SJCRH30 (cell line): ENCODE measurements around the gene CNOT10. TPM values are rescaled to one million over a fixed set of nuclear protein-coding genes. Genes with fewer than 3 reads are reported as not detected.
"Not testable (repeated sequence)": the region's sequence is repeated elsewhere in the genome, so short reads cannot be mapped to it uniquely, and the experiment has no call there.

Experiments
- DNase-seq, 2 experiments: peaks; one replicate each; pipeline ENCODE4 v3.0.0-alpha.2; 2015 to 2020
- H3K27ac ChIP-seq: fragments of 250-450 bp; sonication (Bioruptor Pico); 2 replicates; pipeline ENCODE4 v1.5.1; 2020; ENCODE audit warnings: mild to moderate bottlenecking, moderate library complexity
- H3K27me3 ChIP-seq: fragments of 250-450 bp; sonication (Bioruptor Pico); 2 replicates; pipeline ENCODE4 v1.5.1; 2020; ENCODE audit warnings: mild to moderate bottlenecking, moderate library complexity
- H3K36me3 ChIP-seq: fragments of 250-450 bp; sonication (Bioruptor Pico); 2 replicates; pipeline ENCODE4 v1.5.1; 2020; ENCODE audit warnings: mild to moderate bottlenecking, moderate library complexity
- H3K4me1 ChIP-seq: fragments of 250-450 bp; sonication (Bioruptor Pico); 2 replicates; pipeline ENCODE4 v1.5.1; 2020; ENCODE audit warnings: mild to moderate bottlenecking, moderate library complexity
- H3K4me3 ChIP-seq: fragments of 250-450 bp; sonication (Bioruptor Pico); 2 replicates; pipeline ENCODE4 v1.5.1; 2020; ENCODE audit warnings: mild to moderate bottlenecking, moderate library complexity
- H3K9me3 ChIP-seq: fragments of 250-450 bp; sonication (Bioruptor Pico); replicated peaks from 2 replicates; pipeline ENCODE4 v1.5.1; 2020; ENCODE audit warnings: mild to moderate bottlenecking, moderate library complexity
- total RNA-seq: library from RNA; depleted of rRNA; stranded (reverse); fragments of >200 nt; shearing (Covaris generic); gene quantifications from 2 replicates; pipeline ENCODE4 v1.2.3, GENCODE V29; 2014; rRNA removed

The CNOT10 gene
- total RNA-seq, result 23.2 and 23.9 TPM in 2 replicates

- peaks cover 4% of the 10 kb centered on the region; the same call in 1 of the 2 replicates for H3K36me3 ChIP-seq
- H3K4me3 ChIP-seq, result peak within 1 kb of the TSS; percentile 71
- H3K27me3 ChIP-seq, result no peaks in the 10 kb centered on the region
- peak within 1 kb of the TSS; percentile 22; the same call in 1 of the 2 replicates for H3K27ac ChIP-seq
- no peaks in the 10 kb centered on the region for H3K9me3 ChIP-seq
- DNase-seq, result peak; percentile 87 to 88
- H3K4me1 ChIP-seq, result no peaks in the 10 kb centered on the region
These were observed at the start of gene CNOT10 for GRCh38 chr3:32684800-32685542. Gene CNOT10, plus strand, starts transcription at chr3:32685188. Its CDS starts 273 bp downstream, at chr3:32685461.

GRCh38 chr3:32640939-32641338, 44.0 kb upstream of the CNOT10 start:
- H3K4me1 ChIP-seq, result no peaks in the 10 kb centered on the region
- no peak overlapping the region for H3K27ac ChIP-seq
- no peaks in the 10 kb centered on the region for H3K27me3 ChIP-seq
- DNase-seq, result no peak
- no peaks in the 10 kb centered on the region for H3K9me3 ChIP-seq
- H3K4me3 ChIP-seq, result no peak overlapping the region
- no peaks in the 10 kb centered on the region for H3K36me3 ChIP-seq

- H3K36me3 ChIP-seq, result no peaks in the 10 kb centered on the region
- no peak overlapping the region for H3K4me3 ChIP-seq
- H3K27ac ChIP-seq, result no peak overlapping the region
- DNase-seq, result peak in 1 of 2 experiments; percentile 6
- H3K9me3 ChIP-seq, result no peaks in the 10 kb centered on the region
- no peaks in the 10 kb centered on the region for H3K4me1 ChIP-seq
- no peaks in the 10 kb centered on the region for H3K27me3 ChIP-seq
These were observed 43.6 kb upstream of the CNOT10 start for GRCh38 chr3:32641356-32641755.

- Histone ChIP-seq H3K36me3 (no peaks in the 10 kb centered on the region), H3K27ac (no peak overlapping the region), H3K4me1 (no peaks in the 10 kb centered on the region), H3K4me3 (no peak overlapping the region), H3K27me3 (no peaks in the 10 kb centered on the region), H3K9me3 (no peaks in the 10 kb centered on the region)
- no peak for DNase-seq
These were observed 41.6 kb upstream of the CNOT10 start for GRCh38 chr3:32643354-32643753.

- H3K27me3 ChIP-seq, result no peaks in the 10 kb centered on the region
- H3K4me3 ChIP-seq, result no peak overlapping the region
- no peaks in the 10 kb centered on the region for H3K9me3 ChIP-seq
- no peak for DNase-seq
- H3K27ac ChIP-seq, result no peak overlapping the region
- no peaks in the 10 kb centered on the region for H3K36me3 ChIP-seq
- no peaks in the 10 kb centered on the region for H3K4me1 ChIP-seq
These were observed 41.2 kb upstream of the CNOT10 start for GRCh38 chr3:32643816-32644215.

GRCh38 chr3:32644380-32644779, 40.6 kb upstream of the CNOT10 start:
- H3K27me3 ChIP-seq, result no peaks in the 10 kb centered on the region
- no peak overlapping the region for H3K27ac ChIP-seq
- H3K4me3 ChIP-seq, result no peak overlapping the region
- no peaks in the 10 kb centered on the region for H3K36me3 ChIP-seq
- H3K9me3 ChIP-seq, result no peaks in the 10 kb centered on the region
- H3K4me1 ChIP-seq, result no peaks in the 10 kb centered on the region
- DNase-seq, result no peak

GRCh38 chr3:32646761-32647160, 38.2 kb upstream of the CNOT10 start:
- DNase-seq, result no peak

GRCh38 chr3:32652337-32653100, 32.5 kb upstream of the CNOT10 start:
- not testable (repeated sequence) for H3K27me3 ChIP-seq, DNase-seq

More at GRCh38 chr3:32646761-32647160, 38.2 kb upstream of the CNOT10 start:
- H3K27ac ChIP-seq, result no peak overlapping the region
- H3K36me3 ChIP-seq, result no peaks in the 10 kb centered on the region
- no peaks in the 10 kb centered on the region for H3K27me3 ChIP-seq
- no peaks in the 10 kb centered on the region for H3K9me3 ChIP-seq
- no peak overlapping the region for H3K4me3 ChIP-seq
- no peaks in the 10 kb centered on the region for H3K4me1 ChIP-seq

GRCh38 chr3:32655167-32655566, 29.8 kb upstream of the CNOT10 start:
- H3K9me3 ChIP-seq, result no peaks in the 10 kb centered on the region
- no peak overlapping the region for H3K27ac ChIP-seq
- H3K4me1 ChIP-seq, result no peaks in the 10 kb centered on the region
- no peak for DNase-seq
- no peak overlapping the region for H3K4me3 ChIP-seq
- no peaks in the 10 kb centered on the region for H3K36me3 ChIP-seq
- H3K27me3 ChIP-seq, result no peaks in the 10 kb centered on the region

More at GRCh38 chr3:32652337-32653100, 32.5 kb upstream of the CNOT10 start:
- not testable (repeated sequence) for H3K9me3 ChIP-seq, H3K27ac ChIP-seq, H3K4me3 ChIP-seq, H3K4me1 ChIP-seq, H3K36me3 ChIP-seq

- no peak for DNase-seq
These were observed 24.4 kb upstream of the CNOT10 start for GRCh38 chr3:32660634-32661033.

GRCh38 chr3:32662647-32663046, 22.3 kb upstream of the CNOT10 start:
- H3K27me3 ChIP-seq, result no peaks in the 10 kb centered on the region
- no peak overlapping the region for H3K4me3 ChIP-seq
- H3K4me1 ChIP-seq, result no peaks in the 10 kb centered on the region
- no peak overlapping the region for H3K27ac ChIP-seq
- no peak for DNase-seq
- H3K9me3 ChIP-seq, result no peaks in the 10 kb centered on the region
- H3K36me3 ChIP-seq, result no peaks in the 10 kb centered on the region

More at GRCh38 chr3:32660634-32661033, 24.4 kb upstream of the CNOT10 start:
- no peak overlapping the region for H3K4me3 ChIP-seq
- no peak overlapping the region for H3K27ac ChIP-seq
- no peaks in the 10 kb centered on the region for H3K27me3 ChIP-seq
- H3K9me3 ChIP-seq, result no peaks in the 10 kb centered on the region
- H3K36me3 ChIP-seq, result no peaks in the 10 kb centered on the region
- no peaks in the 10 kb centered on the region for H3K4me1 ChIP-seq

- not testable (repeated sequence) for H3K27me3 ChIP-seq, H3K27ac ChIP-seq
- DNase-seq, result peak in 1 of 2 experiments; percentile 34
These were observed 20.3 kb upstream of the CNOT10 start for GRCh38 chr3:32664630-32665075.

GRCh38 chr3:32667072-32667582, 17.9 kb upstream of the CNOT10 start:
- no peak for DNase-seq
- Histone ChIP-seq H3K9me3 (no peaks in the 10 kb centered on the region), H3K4me1 (no peaks in the 10 kb centered on the region), H3K27ac (no peak overlapping the region), H3K27me3 (no peaks in the 10 kb centered on the region), H3K4me3 (no peak overlapping the region), H3K36me3 (no peaks in the 10 kb centered on the region)

More at GRCh38 chr3:32664630-32665075, 20.3 kb upstream of the CNOT10 start:
- not testable (repeated sequence) for H3K4me3 ChIP-seq, H3K9me3 ChIP-seq, H3K36me3 ChIP-seq, H3K4me1 ChIP-seq

GRCh38 chr3:32669226-32669625, 15.8 kb upstream of the CNOT10 start:
- H3K9me3 ChIP-seq, H3K4me3 ChIP-seq, DNase-seq, H3K27me3 ChIP-seq, H3K36me3 ChIP-seq, H3K27ac ChIP-seq, H3K4me1 ChIP-seq: not testable (repeated sequence)

- not testable (repeated sequence) for DNase-seq, H3K4me1 ChIP-seq, H3K4me3 ChIP-seq, H3K27ac ChIP-seq, H3K36me3 ChIP-seq, H3K27me3 ChIP-seq, H3K9me3 ChIP-seq
These were observed 11.3 kb upstream of the CNOT10 start for GRCh38 chr3:32673730-32674129.
